HCT116 (cell line): ENCODE measurements around the gene DIP2A. TPM values are rescaled to one million over a fixed set of nuclear protein-coding genes. Genes with fewer than 3 reads are reported as not detected.

Experiments
- ATAC-seq: fragments of 200-7000 bp; cut with Tn5 transposase; 2 replicates; pipeline ENCODE4 v1.9.1; 2020; ENCODE audit warnings: mild to moderate bottlenecking, moderate library complexity
- BruUV-seq: library from RNA; stranded (reverse); fragments of 400-500 nt; replicated peaks from 2 replicates; lab custom pipeline; 2021; lab: Mats Ljungman, UMichigan
- CTCF ChIA-PET: fragments of 300-600 bp; sonication (Branson Sonifier 250); formaldehyde crosslinking; loops from one replicate; lab custom pipeline; 2021; ENCODE audit warnings: antibody characterized with exemption; lab: Charles Lee
- POLR2A ChIA-PET: fragments of 300-600, 350-600 bp; sonication (Branson Sonifier 250); formaldehyde crosslinking; loops from one replicate; lab custom pipeline; 2021; ENCODE audit warnings: antibody characterized with exemption; lab: Charles Lee
- RAD21 ChIA-PET, 2 experiments: fragments of 300-600 bp; sonication (Branson Sonifier 250); formaldehyde crosslinking; loops; one replicate each; lab custom pipeline; 2023; ENCODE audit warnings: low total read pairs in 2 of 2; ENCODE audit not compliant: uncharacterized antibody in 2 of 2, unreplicated experiment in 2 of 2, low non-redundant PET in 1 of 2; lab: Charles Lee
- DNase-seq: peaks from one replicate; pipeline ENCODE4 v3.0.0-alpha.2; 2010; ENCODE audit warnings: low read depth, low spot score
- H2AFZ ChIP-seq: fragments of 200-600 bp; shearing (Covaris generic), sonication (generic); 2 replicates; pipeline ENCODE4 v1.6.1; 2017; ENCODE audit warnings: low read depth, mixed run types, mixed read lengths, antibody characterized with exemption, low read length; ENCODE audit not compliant: poor library complexity, severe bottlenecking
- H3K27ac ChIP-seq: 2 replicates; pipeline ENCODE4 v1.5.1; 2012; ENCODE audit warnings: low read depth, low read length
- H3K27me3 ChIP-seq: fragments of 200-600 bp; sonication (generic); 2 replicates; pipeline ENCODE4 v1.6.1; 2016; ENCODE audit warnings: mixed run types, low read length, mixed read lengths; ENCODE audit not compliant: insufficient read depth
- H3K36me3 ChIP-seq, 2 experiments: fragments of 200-500 bp in 1 of 2; fragments of 200-600 bp in 1 of 2; sonication (Bioruptor generic) in 1 of 2; sonication (generic) in 1 of 2; 2 replicates each; pipeline versions ENCODE4 v1.5.1 to v1.6.1; 2014 to 2016; ENCODE audit warnings: low read length in 2 of 2, inconsistent platforms in 1 of 2, mixed read lengths in 1 of 2, mixed run types in 1 of 2; ENCODE audit not compliant: insufficient read depth in 2 of 2, control insufficient read depth in 1 of 2
- H3K4me1 ChIP-seq, 2 experiments: fragments of 200-600 bp in 1 of 2; sonication (generic) in 1 of 2; 2 replicates each; pipeline versions ENCODE4 v1.5.1 to v1.6.1; 2012 to 2017; ENCODE audit warnings: low read length in 2 of 2, inconsistent platforms in 1 of 2, mild to moderate bottlenecking in 1 of 2, mixed read lengths in 1 of 2, mixed run types in 1 of 2, moderate library complexity in 1 of 2; ENCODE audit not compliant: insufficient read depth in 2 of 2, control insufficient read depth in 1 of 2
- H3K4me2 ChIP-seq: fragments of 200-600 bp; sonication (generic); 2 replicates; pipeline ENCODE4 v1.6.1; 2017; ENCODE audit warnings: mixed run types, low read length, mixed read lengths
- H3K4me3 ChIP-seq, 2 experiments: fragments of 200-600 bp in 1 of 2; sonication (generic) in 1 of 2; replicated peaks in 1 of 2; 2 replicates each; pipeline ENCODE4 v1.5.1; 2011 to 2016; ENCODE audit warnings: low read length in 2 of 2, control low read depth in 1 of 2, low read depth in 1 of 2, mild to moderate bottlenecking in 1 of 2, mixed read lengths in 1 of 2, mixed run types in 1 of 2
- H3K79me2 ChIP-seq: fragments of 200-600 bp; sonication (generic); 2 replicates; pipeline ENCODE4 v1.6.1; 2017; ENCODE audit warnings: mild to moderate bottlenecking, mixed run types, low read length, moderate library complexity, mixed read lengths; ENCODE audit not compliant: insufficient read depth
- H3K9ac ChIP-seq: fragments of 200-600 bp; sonication (generic); 2 replicates; pipeline ENCODE4 v1.6.1; 2016; ENCODE audit warnings: low read length, mixed read lengths
- H3K9me2 ChIP-seq: fragments of 200-600 bp; sonication (generic), shearing (Covaris generic); 2 replicates; pipeline ENCODE4 v1.6.1; 2017; ENCODE audit warnings: mixed run types, mild to moderate bottlenecking, moderate library complexity; ENCODE audit not compliant: insufficient read depth
- H3K9me3 ChIP-seq, 2 experiments: fragments of 200-500 bp in 1 of 2; fragments of 200-600 bp in 1 of 2; sonication (Bioruptor generic) in 1 of 2; sonication (generic) in 1 of 2; 2 replicates each; pipeline ENCODE4 v1.6.1; 2014 to 2017; ENCODE audit warnings: low read length in 2 of 2, mixed read lengths in 2 of 2, inconsistent platforms in 1 of 2, low read depth in 1 of 2, mild to moderate bottlenecking in 1 of 2, mixed run types in 1 of 2, moderate library complexity in 1 of 2; ENCODE audit not compliant: control insufficient read depth in 1 of 2, insufficient read depth in 1 of 2
- H4K20me1 ChIP-seq: fragments of 200-600 bp; sonication (generic), shearing (Covaris generic); 2 replicates; pipeline ENCODE4 v1.6.1; 2017; ENCODE audit warnings: mixed run types, mild to moderate bottlenecking, moderate library complexity; ENCODE audit not compliant: insufficient read depth
- CBX3 ChIP-seq: IDR thresholded peaks from 2 replicates; pipeline ENCODE4 v1.6.1; 2012; ENCODE audit warnings: low read depth
- CEBPB ChIP-seq: IDR thresholded peaks from 2 replicates; pipeline ENCODE4 v1.6.1; 2012; ENCODE audit warnings: low read depth
- CTCF ChIP-seq, 3 experiments: fragments of 200-600 bp in 1 of 3; sonication (generic) in 1 of 3; IDR thresholded peaks in 2 of 3; conservative IDR thresholded peaks in 1 of 3; 2 replicates each; pipeline ENCODE4 v1.5.1; 2012 to 2017; ENCODE audit warnings: low read depth in 2 of 3, low read length in 2 of 3, antibody characterized with exemption in 1 of 3, borderline replicate concordance in 1 of 3, control low read depth in 1 of 3, mild to moderate bottlenecking in 1 of 3, mixed read lengths in 1 of 3, mixed run types in 1 of 3, moderate library complexity in 1 of 3; ENCODE audit not compliant: insufficient read depth in 1 of 3
- EGR1 ChIP-seq: IDR thresholded peaks from 2 replicates; pipeline ENCODE4 v1.6.1; 2012; ENCODE audit warnings: low read depth
- ELF1 ChIP-seq: IDR thresholded peaks from 2 replicates; pipeline ENCODE4 v1.6.1; 2012; ENCODE audit warnings: low read depth, borderline replicate concordance
- EZH2 ChIP-seq: fragments of 200-600 bp; sonication (generic); IDR thresholded peaks from 2 replicates; pipeline ENCODE4 v1.6.1; 2017; ENCODE audit warnings: antibody characterized with exemption, mixed run types
- SP1 ChIP-seq: IDR thresholded peaks from 2 replicates; pipeline ENCODE4 v1.6.1; 2012; ENCODE audit warnings: low read depth
- SRF ChIP-seq: IDR thresholded peaks from 2 replicates; pipeline ENCODE4 v1.6.1; 2012; ENCODE audit warnings: low read depth
- TCF7L2 ChIP-seq: IDR thresholded peaks from 2 replicates; pipeline ENCODE4 v1.7.0; 2011; ENCODE audit warnings: borderline replicate concordance, inconsistent platforms; ENCODE audit not compliant: insufficient read depth, insufficient read length; ENCODE audit errors: extremely low read depth
- intact Hi-C: fragments of 100-400 bp; cut with micrococcal nuclease; formaldehyde crosslinking; loops from 2 replicates; pipeline ENCODE4 v1.10.0; 2022
- total RNA-seq: library from RNA; stranded (reverse); gene quantifications from one replicate; pipeline ENCODE4 v1.2.1, GENCODE V29; 2021; ENCODE audit not compliant: unreplicated experiment
- TF ChIP-seq, protein P1 (sequence below): IDR thresholded peaks from 2 replicates; pipeline ENCODE4 v1.6.1; 2012

The DIP2A gene
- total RNA-seq, 1 experiment from 2014 or later = 39.9 TPM

DNA sequence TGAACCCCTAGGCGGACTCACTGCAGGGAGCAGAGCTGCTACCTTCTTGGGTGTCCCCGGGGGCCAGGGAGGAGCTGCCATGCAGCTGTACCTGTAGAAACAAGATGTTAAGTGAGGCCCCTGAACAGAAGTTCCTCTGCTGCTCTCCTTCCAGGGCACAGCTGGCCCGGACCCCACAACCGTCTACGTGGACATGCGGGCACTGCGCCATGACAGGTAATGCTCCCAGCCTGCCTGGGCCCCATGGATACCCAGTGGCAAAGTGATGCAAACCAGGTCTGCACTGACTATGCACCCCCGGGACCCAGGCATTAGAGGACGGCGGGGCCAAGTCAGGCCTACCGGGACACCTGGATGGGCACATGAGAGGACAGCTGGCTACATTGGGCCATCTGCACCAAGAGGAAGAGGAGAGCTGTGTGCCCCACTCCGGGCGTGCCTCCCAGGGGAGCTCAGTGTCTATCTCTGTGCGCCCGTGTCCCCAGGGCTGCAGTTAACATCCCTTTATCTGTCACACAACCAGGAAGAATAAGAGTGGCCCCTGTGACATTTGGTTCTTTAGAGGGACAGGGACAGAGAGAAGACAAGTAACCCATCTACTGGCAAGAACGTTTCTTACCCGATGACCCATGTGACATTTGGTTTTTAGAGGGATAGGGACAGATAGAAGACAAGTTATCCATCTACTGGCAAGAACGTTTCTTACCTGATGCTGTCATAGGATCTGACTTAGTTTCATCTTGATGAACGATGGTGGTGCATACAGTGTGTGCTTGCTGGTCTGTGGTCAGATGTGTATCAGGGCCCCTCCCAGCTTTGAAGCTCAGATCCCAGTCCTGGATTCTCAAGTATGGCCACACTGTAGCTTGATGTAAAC, 102.1 kb downstream of the DIP2A start:
- H3K79me2 ChIP-seq = no peaks in the 10 kb centered on the region
- ChIA-PET POLR2A (no interaction called here), CTCF (no interaction called here), RAD21 (no interaction called here)
- no peak for ATAC-seq
- H3K9me3 ChIP-seq = no peaks in the 10 kb centered on the region
- no TSS peak for BruUV-seq
- no peaks in the 10 kb centered on the region for H3K9me2 ChIP-seq
- no peaks in the 10 kb centered on the region for H4K20me1 ChIP-seq
- DNase-seq = no peak
- intact Hi-C loops = no loop called here
- no peak overlapping the region for H2AFZ ChIP-seq
- TF ChIP-seq EZH2 (no peak), SP1 (no peak), CEBPB (no peak), TCF7L2 (no peak), SRF (no peak), ELF1 (no peak), EGR1 (no peak)
- TF ChIP-seq, all 23 proteins: peak for 0
- Histone ChIP-seq H3K27ac (no peak overlapping the region), H3K9ac (no peak overlapping the region), H3K36me3 (peaks cover 0 to 7% of the 10 kb centered on the region in 2 experiments; a peak in 2 of 4 replicates), H3K4me2 (no peak overlapping the region), H3K27me3 (no peaks in the 10 kb centered on the region), H3K4me1 (no peaks in the 10 kb centered on the region), H3K4me3 (no peak overlapping the region)

- POLR2A ChIA-PET = no interaction called here
- no TSS peak for BruUV-seq
- H4K20me1 ChIP-seq = no peaks in the 10 kb centered on the region
- DNase-seq (no peak), ATAC-seq (no peak)
- RAD21 ChIA-PET = no interaction called here
- TF ChIP-seq, protein P1, sequence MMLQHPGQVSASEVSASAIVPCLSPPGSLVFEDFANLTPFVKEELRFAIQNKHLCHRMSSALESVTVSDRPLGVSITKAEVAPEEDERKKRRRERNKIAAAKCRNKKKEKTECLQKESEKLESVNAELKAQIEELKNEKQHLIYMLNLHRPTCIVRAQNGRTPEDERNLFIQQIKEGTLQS = no peak
- no peak for TF ChIP-seq EZH2
- no peak for TF ChIP-seq CBX3
- TF ChIP-seq TCF7L2 = no peak
- TF ChIP-seq CTCF (IDR thresholded peaks at IDR 0.05 in 2 of 3, conservative IDR thresholded peaks at IDR 0.05 in 1 of 3; ENCODE audit: borderline replicate concordance in 1 of 3, insufficient read depth in 1 of 3, low read depth in 2 of 3, low read length in 2 of 3) = no peak
- H2AFZ ChIP-seq = no peak overlapping the region
- no peaks in the 10 kb centered on the region for H3K79me2 ChIP-seq
- H3K9ac ChIP-seq = no peak overlapping the region
- no peaks in the 10 kb centered on the region for H3K9me3 ChIP-seq
- CTCF ChIA-PET = no interaction called here
- H3K36me3 ChIP-seq = peaks cover 1 to 7% of the 10 kb centered on the region in 2 experiments; a peak in 2 of 4 replicates
- no peaks in the 10 kb centered on the region for H3K27me3 ChIP-seq
- H3K4me2 ChIP-seq = no peak overlapping the region
- intact Hi-C loops = no loop called here
- no peaks in the 10 kb centered on the region for H3K4me1 ChIP-seq
- H3K9me2 ChIP-seq = no peaks in the 10 kb centered on the region
- H3K27ac ChIP-seq = no peak overlapping the region
- no peak overlapping the region for H3K4me3 ChIP-seq
These were observed 102.9 kb downstream of the DIP2A start for GRCh38 chr21:46561445-46562090.
